Measurements from ENCODE around the gene PADI6.
"Not testable (repeated sequence)": the region's sequence is repeated elsewhere in the genome, so short reads cannot be mapped to it uniquely, and the experiment has no call there.

Gene PADI6

DNA sequence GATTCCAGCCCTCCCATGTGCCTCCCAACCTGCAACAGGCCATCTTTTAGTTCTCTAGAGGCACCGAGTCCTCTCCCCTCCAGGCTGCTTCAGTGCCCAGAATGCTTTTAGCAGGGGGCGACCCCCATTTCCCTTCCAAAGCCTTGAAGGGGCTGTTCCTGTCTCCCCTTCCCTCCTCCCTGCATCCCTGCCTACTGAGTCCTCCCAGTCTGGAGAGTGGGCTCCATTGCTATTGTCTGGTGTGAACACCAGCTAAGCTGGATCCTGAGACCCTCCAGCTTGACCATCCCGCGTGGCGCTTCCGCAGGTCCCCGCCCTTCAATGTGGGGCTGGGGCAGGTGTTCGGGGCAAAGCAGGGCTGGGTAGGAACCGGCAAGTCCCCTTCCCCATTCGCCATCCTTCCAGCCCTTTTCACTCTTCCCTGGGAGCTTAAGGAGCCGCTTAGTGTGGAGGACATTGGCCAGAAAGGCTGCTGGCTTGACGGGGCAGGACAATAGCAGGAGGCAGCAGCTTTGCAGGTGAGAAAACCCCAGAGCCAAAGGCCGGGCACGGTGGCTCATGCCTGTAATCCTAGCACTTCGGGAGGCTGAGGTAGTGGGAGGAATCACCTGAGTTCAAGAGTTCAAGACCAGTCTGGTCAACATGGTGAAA is 32.2 kb downstream of the PADI6 start:
- DNase-seq (ENCODE audit: low read depth in 2 of 2): no peak

DNA sequence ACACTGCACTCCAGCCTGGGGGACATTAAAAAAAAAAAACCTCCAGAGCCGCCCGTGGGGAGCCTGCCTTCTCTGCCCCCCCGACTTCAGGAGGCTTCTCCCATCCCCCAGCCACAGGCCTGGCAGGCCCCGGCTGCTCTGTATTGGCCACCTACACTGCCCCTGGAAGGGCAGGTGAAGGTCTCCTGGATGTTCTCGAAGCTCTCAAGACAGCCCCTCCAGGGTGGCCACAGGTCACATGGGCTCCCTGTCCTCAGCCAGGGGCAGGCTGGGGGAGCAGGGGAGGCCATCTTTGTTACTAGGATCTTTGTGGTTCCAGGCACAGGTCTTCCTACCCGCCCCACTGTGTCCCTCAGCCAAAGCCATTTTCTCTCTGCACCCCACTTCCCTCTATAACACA is 32.8 kb downstream of the PADI6 start:
- DNase-seq (ENCODE audit: low read depth in 2 of 2): no peak

DNA sequence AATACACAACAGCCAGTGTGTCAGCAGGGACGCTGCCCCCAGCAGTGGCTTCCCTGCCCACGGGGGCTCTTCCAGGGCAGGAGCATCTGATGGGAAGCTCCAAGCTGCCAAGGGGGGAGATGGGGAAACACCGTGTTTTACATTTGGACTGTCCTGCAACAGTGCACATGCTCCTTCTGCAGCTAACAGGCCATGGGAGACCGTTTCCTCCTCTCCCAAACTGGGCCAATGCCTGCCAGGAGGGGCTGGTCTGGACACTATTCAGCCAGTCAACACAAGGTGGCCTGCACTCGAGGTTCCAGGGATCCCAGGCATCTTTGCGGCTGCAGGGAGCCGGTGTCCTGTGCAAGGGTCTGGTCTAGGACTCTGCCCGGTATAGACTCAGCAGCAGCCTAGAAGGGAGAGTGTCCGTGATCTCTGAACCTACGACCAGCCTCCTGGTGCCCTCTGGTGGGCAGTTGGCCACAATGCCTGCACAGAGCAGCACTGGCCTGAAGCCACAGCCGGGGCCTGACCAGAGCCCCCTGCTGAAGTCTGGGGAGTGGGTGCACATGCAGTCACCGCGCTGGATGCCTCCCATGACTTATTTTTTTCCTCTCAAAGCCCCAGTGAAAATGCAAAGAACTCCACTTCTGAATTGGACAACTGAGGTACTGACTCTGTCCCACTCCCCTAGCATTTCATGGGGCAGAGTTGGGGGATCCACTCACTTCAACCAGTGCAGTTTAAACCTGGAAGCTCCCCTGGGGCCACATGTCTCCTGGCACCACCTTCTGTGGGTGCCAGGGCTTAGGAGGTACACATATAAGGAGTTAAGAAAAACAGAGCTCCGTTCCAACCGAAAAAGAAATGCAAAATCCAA is 34.1 kb downstream of the PADI6 start:
- DNase-seq (ENCODE audit: low read depth in 2 of 2): no peak

DNA sequence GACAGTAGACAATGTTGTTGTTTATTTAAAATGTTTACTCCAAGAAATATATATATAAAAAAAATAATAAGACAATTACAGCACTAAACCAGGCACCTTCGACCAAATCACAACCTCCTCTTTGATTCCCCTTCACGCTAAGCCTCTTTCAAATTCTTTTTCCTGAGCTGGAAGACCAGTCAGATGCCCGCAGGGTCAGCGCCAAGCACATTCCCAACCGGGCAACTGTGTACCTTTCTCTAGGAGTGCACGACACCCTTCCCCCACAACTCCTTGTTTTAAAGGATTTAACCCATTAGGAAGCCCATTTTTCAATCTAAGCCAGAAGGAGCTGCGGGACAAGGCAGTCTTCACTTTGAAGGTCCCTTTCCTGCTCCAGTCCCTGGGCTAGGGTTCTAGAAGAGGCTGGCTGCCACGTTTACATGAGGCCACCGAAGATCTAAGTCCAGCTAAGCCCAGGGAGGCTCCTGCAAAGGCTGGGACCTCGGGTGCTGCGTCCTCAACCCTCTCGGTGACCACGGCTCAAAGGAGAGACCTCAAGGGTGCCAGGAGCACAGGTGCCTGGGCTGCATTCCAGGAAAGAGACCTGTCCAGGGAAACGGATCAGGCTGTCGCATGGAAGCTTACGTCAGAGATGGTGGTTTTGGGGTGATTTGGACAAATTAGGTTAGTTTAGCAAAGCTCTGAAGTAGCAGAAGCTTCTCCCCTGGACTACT is 34.9 kb downstream of the PADI6 start:
- DNase-seq (ENCODE audit: low read depth in 2 of 2): not testable (repeated sequence)

DNA sequence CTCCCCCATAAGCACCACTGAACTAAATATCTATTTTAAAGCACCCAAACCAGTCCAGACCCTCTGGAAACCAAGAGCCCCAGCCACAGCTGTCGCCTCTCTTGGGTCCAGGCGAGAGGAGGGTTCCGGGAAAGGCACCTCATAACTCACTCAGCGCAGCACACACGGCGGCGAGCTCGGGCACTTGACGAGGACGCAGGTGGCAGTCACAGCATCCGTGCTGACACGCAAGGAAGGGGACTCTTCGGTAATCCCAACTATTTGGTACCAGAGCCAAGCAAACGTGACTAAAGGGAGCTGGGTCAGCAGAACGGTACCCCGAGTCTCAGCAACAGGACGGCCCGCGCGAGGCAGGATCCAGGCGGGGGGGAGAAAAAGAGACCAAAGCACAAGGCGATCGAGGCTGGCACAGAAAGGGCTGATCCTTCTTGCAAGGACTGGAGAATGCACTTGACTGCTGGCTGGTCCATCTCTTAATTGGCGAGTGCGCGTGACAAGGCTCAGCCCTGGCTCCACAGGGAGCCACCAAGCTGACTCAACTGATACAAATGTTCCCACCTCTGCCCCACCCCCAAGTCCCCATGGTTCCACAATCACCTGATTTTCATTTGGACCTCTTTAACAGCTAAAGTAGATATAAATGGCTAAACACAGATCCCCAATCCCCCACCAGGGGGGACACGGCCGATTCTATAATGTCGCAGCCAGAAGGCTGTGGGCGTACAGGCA is 36.0 kb downstream of the PADI6 start:
- not testable (repeated sequence) for DNase-seq (ENCODE audit: low read depth in 2 of 2)

DNA sequence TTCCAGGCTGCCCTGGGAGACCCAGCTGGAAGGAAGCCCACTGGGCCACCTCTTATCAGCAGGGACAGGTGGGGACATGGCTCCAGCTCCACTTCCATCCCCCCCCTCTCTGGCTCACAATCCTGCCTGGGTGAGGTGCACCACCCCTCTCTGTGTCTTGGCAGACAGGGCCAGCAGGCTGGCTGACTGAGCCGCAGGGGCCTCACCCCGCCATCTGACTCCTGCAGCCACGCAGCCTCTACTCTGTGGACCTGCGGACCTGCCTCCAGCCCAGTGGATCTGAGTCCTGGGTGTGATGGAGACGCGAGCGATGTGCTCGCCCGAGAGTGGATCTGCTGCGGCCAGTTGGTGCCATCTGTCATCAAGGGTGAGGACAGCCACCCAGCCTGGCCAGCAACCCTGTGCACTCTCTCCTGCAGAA is 37.4 kb downstream of the PADI6 start:
- no peak for DNase-seq (ENCODE audit: low read depth in 2 of 2)

DNA sequence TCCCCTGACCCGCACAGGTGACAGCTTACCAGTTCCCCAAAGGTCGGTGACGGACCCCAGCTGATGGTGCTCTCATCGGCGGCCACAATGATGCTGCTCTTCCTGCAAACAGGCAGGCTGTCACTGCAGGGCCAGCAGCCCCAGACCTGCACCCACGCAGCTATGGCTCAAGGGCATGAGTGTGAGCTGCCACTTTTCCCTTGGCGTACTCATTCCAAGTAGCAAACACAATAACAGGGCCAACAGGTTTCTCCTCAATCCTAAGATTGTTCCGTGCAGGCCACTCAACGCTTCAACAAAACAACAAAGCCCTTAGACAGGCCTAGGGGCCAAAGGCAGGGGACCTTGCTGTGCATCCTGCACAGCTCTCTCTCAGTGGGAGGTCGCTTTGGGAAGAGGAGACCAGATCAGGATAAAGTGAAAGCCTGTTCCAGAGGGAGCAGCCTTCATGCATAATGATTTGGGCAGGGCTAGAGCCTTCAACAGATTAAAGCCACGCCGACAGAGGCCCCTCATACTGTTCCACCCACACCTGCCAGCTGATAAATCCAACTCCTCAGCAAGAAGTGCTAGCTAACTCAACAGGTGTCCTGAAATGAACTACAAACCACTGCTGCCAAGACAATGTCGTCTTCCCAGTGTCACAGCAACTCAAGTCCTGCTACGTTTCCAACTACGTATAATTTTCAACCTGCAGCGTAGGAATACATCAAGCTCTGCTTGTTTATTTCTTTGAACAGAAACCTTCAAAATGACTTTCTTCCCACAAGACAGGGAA is 40.3 kb downstream of the PADI6 start:
- no peak for DNase-seq (ENCODE audit: low read depth in 2 of 2)

DNA sequence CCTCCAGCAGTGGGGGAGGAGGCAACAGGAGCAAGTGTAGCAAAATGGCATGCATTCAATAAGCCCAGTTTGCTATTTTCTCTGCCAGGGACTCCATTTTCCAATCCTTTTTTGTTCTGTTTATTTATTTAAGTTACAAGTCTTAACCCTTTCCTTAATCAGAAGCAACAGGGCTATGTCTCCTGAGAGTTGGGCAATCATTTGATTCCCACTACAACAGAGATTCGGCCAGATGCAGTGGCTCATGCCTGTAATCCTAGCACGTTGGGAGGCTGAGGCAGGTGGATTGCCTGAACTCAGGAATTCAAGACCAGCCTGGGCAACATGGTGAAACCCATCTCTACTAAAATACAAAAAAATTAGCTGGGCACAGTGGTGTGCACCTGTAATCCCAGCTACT is 42.0 kb downstream of the PADI6 start:
- DNase-seq (ENCODE audit: low read depth in 2 of 2): no peak

DNA sequence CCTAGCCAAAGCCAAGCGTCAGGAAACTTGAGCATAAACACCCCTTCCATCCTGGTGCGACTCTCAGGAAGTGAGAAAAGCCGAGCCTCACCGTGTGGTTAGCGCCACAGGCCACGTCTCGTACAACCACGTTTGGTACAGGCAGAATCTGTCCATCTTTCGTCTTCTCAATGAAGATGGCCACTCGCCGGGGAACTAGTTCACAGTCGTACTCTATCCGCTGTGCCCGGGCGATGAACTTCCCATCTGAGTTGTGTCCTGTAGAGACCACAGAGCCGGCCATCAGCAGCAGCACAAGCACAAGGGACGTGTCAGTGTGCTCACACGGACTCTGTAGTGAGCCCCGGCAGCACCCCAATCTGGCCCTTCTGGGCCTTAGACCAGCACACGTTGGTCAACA is 44.4 kb downstream of the PADI6 start:
- DNase-seq (ENCODE audit: low read depth in 2 of 2): no peak

DNA sequence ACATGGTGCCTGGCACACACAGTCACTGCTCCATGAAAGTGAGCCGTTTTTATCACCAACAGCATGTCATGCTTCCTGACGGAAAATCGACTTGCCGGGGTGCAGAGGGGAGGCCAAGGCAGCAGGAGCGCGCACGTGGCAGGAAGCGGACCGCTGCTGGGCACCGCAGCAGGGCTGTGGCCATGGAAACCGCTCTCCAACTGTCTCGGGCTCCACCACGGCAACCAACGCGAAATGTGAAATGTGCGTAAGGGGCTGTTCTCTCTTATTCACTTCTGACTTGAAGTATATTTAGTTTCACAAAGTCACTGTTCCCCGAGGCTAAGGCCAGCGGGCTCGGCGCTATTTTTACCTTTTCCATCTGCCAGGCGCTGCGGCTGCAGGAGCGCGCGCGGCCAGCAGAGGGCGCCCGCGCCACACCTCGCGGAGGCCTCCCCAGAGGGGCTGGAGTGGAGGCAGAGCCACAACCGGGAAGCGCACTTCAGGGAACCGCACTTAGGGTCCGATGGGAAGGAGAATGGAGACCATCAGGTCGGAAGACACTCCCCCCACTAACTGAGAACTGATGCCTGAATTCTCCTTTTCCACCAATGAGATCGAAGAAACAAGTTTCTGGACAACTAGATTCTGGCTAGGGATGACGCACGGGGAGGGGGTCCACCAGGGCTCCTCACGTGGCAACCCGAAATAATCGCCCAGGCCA is 47.8 kb downstream of the PADI6 start:
- peak in 1 of 2 donors; percentile 46 for DNase-seq (ENCODE audit: low read depth in 2 of 2)

DNA sequence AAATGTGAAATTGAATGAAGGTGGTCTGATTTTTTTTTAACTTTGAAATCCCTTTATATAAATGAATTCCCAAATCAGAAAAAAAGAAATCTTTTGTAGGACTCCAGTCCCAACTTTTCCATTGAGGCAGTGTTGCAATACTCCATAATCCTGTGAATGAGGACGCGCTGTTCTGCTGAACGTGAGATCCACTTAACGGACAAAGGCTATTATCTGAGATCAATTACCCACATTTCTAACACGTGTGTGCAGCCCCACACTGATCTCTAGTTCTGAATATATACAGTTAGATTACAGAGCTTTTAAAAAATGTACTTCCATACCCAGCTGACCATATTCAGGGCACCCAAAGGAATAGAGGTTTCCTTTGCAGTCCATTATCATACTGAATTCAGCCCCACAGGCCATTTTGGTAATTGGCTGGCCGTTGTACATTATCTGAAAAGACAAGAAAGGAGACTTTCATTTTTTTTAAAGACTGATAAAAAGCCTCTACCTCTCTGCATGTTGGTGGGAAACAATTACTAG is 48.5 kb downstream of the PADI6 start:
- no peak for DNase-seq (ENCODE audit: low read depth in 2 of 2)

DNA sequence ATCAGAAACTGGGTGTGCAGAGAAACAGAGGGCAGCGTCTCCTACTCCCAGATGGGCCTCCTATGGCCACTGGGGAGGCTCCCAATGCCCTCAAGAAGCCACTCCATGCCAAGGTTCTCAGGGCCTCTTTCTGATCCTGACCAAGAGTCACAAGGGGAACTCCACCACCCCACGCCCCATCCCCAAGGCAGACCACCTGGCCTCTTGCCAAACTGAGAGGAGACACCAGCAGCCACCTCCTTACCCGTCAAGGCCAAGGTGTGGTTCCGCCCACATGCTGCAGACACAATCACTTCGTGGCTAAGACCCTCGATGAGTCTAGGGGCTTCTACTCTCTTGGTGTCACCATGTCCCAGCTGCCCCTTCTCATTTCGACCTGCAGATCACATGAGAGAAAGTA is 50.5 kb downstream of the PADI6 start:
- no peak for DNase-seq (ENCODE audit: low read depth in 2 of 2)

DNA sequence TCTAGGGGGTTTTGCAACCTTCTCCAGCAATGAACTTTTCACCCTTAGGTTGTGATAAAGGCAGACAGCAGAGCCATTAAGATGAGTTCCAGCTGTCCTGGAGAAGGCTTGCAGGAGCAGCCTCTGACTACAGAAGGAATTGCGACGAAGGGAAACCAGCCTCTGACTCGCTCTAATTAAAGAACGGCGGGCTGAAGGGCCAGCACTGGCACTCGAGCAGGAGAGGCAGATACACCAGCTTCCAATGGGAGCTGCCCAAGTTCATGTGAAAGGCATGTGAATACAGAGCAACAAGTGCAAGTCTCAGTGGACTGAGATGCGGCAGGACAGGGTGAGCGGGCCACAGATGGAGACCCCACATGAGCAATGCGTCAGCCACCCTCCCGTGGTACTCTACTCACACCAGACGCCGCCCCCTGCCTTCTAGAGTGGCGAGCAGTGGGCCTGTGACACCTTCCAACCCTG is 51.8 kb downstream of the PADI6 start:
- DNase-seq (ENCODE audit: low read depth in 2 of 2): no peak

DNA sequence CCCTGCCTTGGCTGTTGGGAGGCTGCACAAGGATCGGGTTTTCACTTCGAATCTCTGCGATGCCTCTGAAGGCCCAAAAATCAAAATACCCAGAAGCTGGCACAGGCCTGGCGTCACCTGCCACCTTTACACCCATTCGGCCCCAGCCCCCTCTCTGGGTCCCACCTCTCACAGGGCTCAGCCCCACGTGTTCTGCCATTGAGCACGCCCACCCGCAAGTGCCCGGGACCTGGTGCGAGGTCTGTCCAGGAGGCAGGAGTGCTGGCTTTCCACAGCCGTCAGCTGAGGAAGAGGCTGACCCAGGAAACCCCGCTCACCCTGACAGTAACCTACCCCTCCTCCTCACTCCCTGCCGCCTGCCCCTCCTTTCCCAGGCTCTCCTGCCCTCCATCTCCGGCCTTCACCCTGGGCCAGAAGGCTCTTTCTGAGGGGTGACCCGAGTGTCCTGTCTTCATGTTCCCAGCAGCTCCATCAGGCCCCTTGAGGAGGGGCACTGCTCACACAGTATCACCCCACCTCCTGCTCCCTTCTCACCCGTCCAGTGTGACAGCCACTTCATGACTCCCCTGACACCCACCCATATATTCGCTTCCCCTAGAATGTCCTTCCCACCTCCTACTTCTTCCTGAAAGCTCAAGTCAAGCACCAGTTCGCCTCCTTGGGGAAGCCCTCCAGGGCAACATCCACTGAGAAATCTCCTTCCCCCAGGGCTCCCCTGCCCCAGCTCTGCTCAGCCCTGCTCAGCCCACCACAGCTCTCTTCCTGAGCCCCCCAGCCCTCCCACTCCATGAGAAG is 54.0 kb downstream of the PADI6 start:
- no peak for DNase-seq (ENCODE audit: low read depth in 2 of 2)

DNA sequence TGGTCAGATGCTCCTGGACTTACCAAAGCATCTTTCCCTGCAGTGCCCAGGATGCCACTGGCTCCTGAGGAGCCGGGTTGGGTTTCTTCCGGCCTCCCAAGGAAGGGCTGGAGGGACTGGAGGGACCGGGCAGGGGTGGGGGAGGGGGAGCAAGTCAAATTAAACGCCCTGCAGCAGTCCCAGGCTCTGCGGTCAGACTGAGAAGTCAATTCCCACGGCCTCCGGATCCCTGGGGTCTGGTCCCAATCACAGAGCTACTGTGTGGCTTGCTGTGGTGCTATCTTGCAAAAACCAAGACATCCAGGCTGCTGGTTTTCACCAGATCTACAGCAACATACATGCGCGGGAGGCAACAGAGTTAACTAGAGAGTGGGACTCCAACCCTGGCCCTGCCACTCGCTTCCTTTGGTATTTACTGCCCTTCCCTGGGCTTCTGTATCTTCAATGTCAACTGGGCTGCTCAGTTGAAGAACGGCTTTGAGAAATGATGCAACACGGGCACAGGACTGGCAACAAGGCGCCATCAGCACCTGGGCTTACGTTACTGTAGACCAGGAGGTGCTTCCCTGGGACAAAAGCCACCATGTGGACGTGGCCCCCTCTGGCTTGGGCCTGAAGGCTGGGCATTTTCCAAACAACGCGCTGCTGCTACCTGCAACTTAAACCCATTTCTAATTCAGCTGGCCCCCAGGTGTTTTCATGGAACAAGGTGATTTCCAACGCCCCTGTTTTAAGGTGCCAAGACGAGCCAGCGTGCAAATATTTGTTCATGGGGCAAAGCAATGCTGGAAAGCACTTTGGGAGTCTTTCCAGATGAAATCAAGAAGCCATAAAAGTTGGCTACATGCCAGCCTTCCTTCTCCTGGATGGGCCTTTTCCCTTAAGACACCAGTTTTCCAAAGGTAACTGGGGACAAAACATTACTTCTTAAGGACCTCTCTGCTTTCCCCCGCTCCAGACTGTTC is 56.0 kb downstream of the PADI6 start:
- no peak for DNase-seq (ENCODE audit: low read depth in 2 of 2)

DNA sequence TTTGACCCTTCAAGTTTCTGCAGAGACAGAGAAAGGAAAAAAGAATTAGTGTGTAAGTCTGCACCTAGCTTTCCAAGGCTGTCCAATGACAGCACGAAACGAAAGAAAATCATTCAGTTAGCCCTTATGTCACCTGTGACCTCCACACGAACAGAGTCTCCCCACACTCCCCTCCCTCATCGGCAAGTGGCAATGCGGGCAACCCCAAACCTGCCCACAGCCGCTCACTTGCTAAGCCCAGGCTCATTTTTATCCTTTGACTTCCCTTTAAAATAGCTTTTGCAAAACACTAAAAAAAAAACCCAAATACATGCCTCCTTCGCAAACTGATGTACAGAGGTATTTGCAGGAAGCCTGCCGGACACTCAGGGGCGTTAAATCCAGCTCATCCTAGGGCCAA is 57.2 kb downstream of the PADI6 start:
- DNase-seq (ENCODE audit: low read depth in 2 of 2): no peak

DNA sequence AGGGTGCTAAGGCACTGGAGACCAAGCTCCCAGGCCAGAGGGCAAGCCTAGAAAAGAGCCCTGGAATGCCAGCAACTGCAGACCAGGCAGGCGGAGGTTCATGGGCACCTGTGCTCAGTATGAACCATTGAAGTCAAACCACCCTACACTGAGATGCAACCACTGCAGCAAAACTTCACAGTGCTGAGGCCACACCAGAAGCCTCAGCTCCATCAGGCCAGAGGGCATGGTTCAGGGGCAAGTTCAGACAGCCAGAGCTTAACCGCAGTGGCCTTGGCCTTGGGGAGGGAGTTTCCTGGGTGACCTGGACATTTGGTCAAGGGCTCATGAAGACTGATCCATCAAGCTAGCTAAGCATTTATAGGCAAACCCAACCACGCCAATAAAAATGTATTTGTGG is 60.4 kb downstream of the PADI6 start:
- no peak for DNase-seq (ENCODE audit: low read depth in 2 of 2)

DNA sequence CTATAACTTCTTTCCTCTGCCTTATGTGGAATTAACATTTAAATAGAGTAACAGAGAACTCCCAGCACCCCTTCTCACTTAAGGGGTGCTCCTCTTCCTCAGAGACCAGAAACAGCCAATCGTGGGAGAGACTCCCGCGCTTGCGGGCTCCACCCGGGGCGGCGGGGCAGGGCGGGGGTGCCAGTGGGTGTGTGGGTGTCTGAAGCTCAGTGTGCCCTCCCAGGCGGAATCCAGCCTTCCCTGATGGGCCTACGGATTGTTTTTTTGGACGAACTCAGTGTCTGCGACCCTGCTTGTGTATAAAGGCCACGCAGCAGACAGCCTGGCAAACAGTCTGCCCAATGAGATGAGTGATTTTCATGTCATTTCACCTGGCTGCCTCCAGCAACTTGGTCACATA is 61.3 kb downstream of the PADI6 start:
- DNase-seq (ENCODE audit: low read depth in 2 of 2): no peak
